Measurements from ENCODE around the gene PALM2AKAP2.

- no peak for TF ChIP-seq CTCF (conservative IDR thresholded peaks at IDR 0.05; ENCODE audit: low read depth in 2 of 2)
- no peak for TF ChIP-seq REST (IDR thresholded peaks at IDR 0.05; ENCODE audit: unreplicated experiment)
- TF ChIP-seq ZNF114 (CRISPR knock-in tag; IDR thresholded peaks at IDR 0.05), result no peak
- TF ChIP-seq EZH2 (IDR thresholded peaks at IDR 0.05; ENCODE audit: low read depth, unreplicated experiment), result no peak
- no peak for TF ChIP-seq POLR2AphosphoS5 (IDR thresholded peaks at IDR 0.05; ENCODE audit: low read depth)
- no peak for TF ChIP-seq EZH2phosphoT487 (IDR thresholded peaks at IDR 0.05; ENCODE audit: unreplicated experiment)
- no peak for TF ChIP-seq JUNB (IDR thresholded peaks at IDR 0.05; ENCODE audit: unreplicated experiment)
- TF ChIP-seq ETS1 (IDR thresholded peaks at IDR 0.05), result no peak
Measured at GRCh38 chr9:109806506-109807115, 26.6 kb downstream of the PALM2AKAP2 start.

Data from GM23338 (cell line).